GM06990 (cell line): ENCODE results near the gene ACKR3.

Experiments used
- DNase-seq: peaks from one replicate; pipeline ENCODE4 v3.0.0-alpha.2; 2011; ENCODE audit not compliant: insufficient read length; ENCODE audit errors: extremely low read depth
- H3K27me3 ChIP-seq: replicated peaks from 2 replicates; pipeline ENCODE4 v1.6.0; 2011; ENCODE audit warnings: low read length; ENCODE audit not compliant: control insufficient read depth, insufficient read depth
- H3K36me3 ChIP-seq: 2 replicates; pipeline ENCODE4 v1.5.1; 2011; ENCODE audit warnings: low read length; ENCODE audit not compliant: control insufficient read depth, insufficient read depth
- H3K4me3 ChIP-seq: replicated peaks from 2 replicates; pipeline ENCODE4 v1.5.1; 2011; ENCODE audit warnings: low read depth, mild to moderate bottlenecking, control low read depth, low read length
- TF ChIP-seq, protein P1 (sequence below): IDR thresholded peaks from 2 replicates; pipeline ENCODE4 v1.5.1; 2011; ENCODE audit warnings: low read length, control low read depth, mild to moderate bottlenecking, inconsistent platforms; ENCODE audit not compliant: insufficient read depth, poor library complexity, severe bottlenecking

Gene ACKR3

DNA sequence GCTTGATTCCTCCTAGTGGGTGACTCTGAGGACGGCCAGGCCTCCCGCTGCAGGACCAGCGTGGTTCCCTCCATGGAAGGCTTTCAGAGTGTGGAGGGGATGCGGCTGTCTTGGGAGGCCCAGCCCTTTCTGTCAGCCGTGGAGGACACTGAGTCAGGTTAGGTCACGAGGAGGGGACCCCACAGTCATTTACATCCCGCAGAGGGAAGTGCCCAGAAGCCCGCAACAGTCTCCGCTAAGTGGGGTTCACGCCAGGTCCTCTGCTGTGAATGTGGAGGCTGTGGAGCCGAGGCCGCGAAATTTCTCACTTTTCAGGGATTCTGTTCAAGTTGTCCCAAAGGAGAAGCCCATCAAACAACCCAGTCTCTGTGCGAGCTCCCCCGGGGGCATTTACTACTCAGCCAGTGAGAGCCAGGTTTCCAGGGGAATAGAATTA is 8.8 kb downstream of the ACKR3 start:
- Histone ChIP-seq H3K27me3 (no peaks in the 10 kb centered on the region), H3K36me3 (peaks cover 2% of the 10 kb centered on the region), H3K4me3 (no peak overlapping the region)
- TF ChIP-seq, protein P1, sequence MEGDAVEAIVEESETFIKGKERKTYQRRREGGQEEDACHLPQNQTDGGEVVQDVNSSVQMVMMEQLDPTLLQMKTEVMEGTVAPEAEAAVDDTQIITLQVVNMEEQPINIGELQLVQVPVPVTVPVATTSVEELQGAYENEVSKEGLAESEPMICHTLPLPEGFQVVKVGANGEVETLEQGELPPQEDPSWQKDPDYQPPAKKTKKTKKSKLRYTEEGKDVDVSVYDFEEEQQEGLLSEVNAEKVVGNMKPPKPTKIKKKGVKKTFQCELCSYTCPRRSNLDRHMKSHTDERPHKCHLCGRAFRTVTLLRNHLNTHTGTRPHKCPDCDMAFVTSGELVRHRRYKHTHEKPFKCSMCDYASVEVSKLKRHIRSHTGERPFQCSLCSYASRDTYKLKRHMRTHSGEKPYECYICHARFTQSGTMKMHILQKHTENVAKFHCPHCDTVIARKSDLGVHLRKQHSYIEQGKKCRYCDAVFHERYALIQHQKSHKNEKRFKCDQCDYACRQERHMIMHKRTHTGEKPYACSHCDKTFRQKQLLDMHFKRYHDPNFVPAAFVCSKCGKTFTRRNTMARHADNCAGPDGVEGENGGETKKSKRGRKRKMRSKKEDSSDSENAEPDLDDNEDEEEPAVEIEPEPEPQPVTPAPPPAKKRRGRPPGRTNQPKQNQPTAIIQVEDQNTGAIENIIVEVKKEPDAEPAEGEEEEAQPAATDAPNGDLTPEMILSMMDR = no peak
- no peak for DNase-seq

DNA sequence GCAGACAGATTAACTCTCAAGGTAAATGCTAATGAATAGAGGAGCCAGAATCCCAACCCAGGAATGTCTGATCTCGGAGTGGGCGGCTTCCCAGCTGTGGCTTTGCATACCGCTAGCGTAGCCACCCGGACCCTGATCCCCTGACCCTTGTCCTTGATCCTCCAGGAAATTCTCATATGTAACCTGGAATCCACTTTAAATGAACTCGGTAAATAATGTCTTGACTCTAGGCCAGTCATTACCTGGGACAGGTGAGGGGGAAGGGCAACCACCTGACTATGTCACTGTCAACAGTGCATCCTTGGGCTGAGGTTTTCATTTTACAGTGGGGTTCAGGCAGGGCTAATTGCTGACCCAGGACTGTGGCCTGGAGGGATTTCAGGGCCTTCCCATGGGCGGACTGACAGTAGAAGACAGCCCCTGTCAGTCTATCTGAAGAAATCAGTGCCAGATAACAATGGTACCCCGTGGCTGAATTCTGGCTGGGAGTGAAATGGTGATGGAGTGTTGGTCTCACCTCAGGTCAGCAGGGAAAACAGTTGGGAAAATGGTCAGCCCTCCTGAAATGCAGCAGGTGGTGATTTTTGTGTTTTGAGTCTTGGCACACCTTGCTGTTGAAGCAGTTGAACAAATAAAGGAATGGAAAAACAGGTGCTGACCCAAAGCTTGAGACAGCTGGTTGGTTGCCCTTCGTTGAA is 9.6 kb downstream of the ACKR3 start:
- H3K27me3 ChIP-seq = no peaks in the 10 kb centered on the region
- TF ChIP-seq, protein P1 = no peak
- no peak overlapping the region for H3K4me3 ChIP-seq
- H3K36me3 ChIP-seq = peaks cover 2% of the 10 kb centered on the region
- no peak for DNase-seq

DNA sequence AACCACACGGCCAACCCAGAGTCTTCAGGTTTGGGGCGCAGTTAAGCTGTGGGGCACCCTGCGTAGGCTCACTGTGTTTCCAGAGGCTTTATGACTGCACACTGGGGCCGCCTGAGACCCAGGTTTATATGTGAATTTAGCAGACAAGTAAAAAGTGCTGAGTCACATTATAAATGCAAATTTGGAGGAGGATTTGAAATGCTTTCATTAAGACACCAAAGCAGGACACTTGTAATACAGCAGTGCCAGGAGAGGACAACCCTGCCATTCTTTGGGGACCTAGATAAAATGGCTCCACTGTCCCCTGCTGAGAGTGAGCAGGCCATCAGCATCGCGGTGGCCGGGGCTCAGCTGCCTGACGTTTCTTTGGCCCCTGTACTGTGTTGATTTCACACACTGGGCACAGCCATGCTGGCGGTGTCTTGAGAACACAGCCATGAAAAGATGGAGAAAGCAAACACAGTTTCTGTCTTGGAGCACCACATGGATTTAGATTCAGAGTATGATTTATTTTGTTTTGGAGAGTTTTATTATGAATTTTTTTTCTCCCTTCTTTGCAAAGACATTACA is 10.2 kb downstream of the ACKR3 start:
- H3K27me3 ChIP-seq = no peaks in the 10 kb centered on the region
- TF ChIP-seq, protein P1 = no peak
- H3K4me3 ChIP-seq = no peak overlapping the region
- no peak for DNase-seq
- H3K36me3 ChIP-seq = peaks cover 2% of the 10 kb centered on the region

DNA sequence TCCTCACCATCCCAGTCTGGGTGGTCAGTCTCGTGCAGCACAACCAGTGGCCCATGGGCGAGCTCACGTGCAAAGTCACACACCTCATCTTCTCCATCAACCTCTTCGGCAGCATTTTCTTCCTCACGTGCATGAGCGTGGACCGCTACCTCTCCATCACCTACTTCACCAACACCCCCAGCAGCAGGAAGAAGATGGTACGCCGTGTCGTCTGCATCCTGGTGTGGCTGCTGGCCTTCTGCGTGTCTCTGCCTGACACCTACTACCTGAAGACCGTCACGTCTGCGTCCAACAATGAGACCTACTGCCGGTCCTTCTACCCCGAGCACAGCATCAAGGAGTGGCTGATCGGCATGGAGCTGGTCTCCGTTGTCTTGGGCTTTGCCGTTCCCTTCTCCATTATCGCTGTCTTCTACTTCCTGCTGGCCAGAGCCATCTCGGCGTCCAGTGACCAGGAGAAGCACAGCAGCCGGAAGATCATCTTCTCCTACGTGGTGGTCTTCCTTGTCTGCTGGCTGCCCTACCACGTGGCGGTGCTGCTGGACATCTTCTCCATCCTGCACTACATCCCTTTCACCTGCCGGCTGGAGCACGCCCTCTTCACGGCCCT is 11.2 kb downstream of the ACKR3 start:
- Histone ChIP-seq H3K27me3 (no peaks in the 10 kb centered on the region), H3K36me3 (peaks cover 2% of the 10 kb centered on the region), H3K4me3 (no peak overlapping the region)
- DNase-seq = no peak
- TF ChIP-seq, protein P1 = no peak

DNA sequence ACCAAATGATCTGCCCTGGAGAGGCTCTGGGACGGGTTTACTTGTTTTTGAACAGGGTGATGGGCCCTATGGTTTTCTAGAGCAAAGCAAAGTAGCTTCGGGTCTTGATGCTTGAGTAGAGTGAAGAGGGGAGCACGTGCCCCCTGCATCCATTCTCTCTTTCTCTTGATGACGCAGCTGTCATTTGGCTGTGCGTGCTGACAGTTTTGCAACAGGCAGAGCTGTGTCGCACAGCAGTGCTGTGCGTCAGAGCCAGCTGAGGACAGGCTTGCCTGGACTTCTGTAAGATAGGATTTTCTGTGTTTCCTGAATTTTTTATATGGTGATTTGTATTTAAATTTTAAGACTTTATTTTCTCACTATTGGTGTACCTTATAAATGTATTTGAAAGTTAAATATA is 11.9 kb downstream of the ACKR3 start:
- no peak for DNase-seq
- Histone ChIP-seq H3K27me3 (no peaks in the 10 kb centered on the region), H3K4me3 (no peak overlapping the region), H3K36me3 (peaks cover 2% of the 10 kb centered on the region)
- TF ChIP-seq, protein P1 = no peak

DNA sequence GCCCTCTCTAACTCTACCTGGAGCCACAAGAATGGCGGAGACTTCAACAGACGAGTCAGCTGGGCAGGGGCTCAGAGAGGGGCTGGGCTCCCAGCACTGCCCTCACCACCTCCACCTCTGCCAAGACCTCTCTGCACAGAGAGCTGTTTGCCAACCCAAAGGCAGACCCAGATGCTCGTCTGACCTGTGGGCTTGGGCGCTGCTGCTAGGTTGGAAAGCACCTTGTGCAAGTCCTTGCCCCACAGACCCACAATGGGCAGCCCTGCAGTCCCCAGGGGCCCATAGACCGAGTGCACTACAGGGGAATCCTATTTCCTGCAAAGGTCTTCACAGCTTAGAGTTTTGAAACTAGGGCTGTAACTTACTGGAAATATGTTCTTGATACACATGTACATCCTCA is 13.3 kb downstream of the ACKR3 start:
- TF ChIP-seq, protein P1 = no peak
- Histone ChIP-seq H3K36me3 (peaks cover 2% of the 10 kb centered on the region), H3K4me3 (no peak overlapping the region), H3K27me3 (no peaks in the 10 kb centered on the region)
- no peak for DNase-seq
